Pons (tissue), 1 donor: ENCODE data around the gene NCEH1.
"Not testable (repeated sequence)": the region's sequence is repeated elsewhere in the genome, so short reads cannot be mapped to it uniquely, and the experiment has no call there.

ENCODE experiments used
- DNase-seq: peaks from one replicate; pipeline ENCODE4 v3.0.0-alpha.2; 2016; ENCODE audit warnings: low spot score

Gene NCEH1

GRCh38 chr3:172675441-172676193 is 35.2 kb downstream of the NCEH1 start:
- peak; percentile 54 for DNase-seq

- DNase-seq: peak; percentile 48
Measured at GRCh38 chr3:172673210-172673679, 37.6 kb downstream of the NCEH1 start.

- DNase-seq: no peak
Measured at GRCh38 chr3:172669021-172669420, 41.8 kb downstream of the NCEH1 start.

- peak; percentile 86 for DNase-seq
Measured at GRCh38 chr3:172666873-172667694, 43.8 kb downstream of the NCEH1 start.

- no peak for DNase-seq
Measured at GRCh38 chr3:172666181-172666872, 44.5 kb downstream of the NCEH1 start.

GRCh38 chr3:172665510-172665909 is 45.4 kb downstream of the NCEH1 start:
- not testable (repeated sequence) for DNase-seq

- DNase-seq: not testable (repeated sequence)
Measured at GRCh38 chr3:172660421-172660820, 50.4 kb downstream of the NCEH1 start.

GRCh38 chr3:172659246-172660002 is 51.4 kb downstream of the NCEH1 start:
- DNase-seq: no peak

- no peak for DNase-seq
Measured at GRCh38 chr3:172658344-172659245, 52.3 kb downstream of the NCEH1 start.

- no peak for DNase-seq
Measured at GRCh38 chr3:172656602-172657001, 54.3 kb downstream of the NCEH1 start.

- no peak for DNase-seq
Measured at GRCh38 chr3:172655388-172655787, 55.5 kb downstream of the NCEH1 start.

- DNase-seq: no peak
Measured at GRCh38 chr3:172654470-172654869, 56.4 kb downstream of the NCEH1 start.

GRCh38 chr3:172653004-172653572 is 57.8 kb downstream of the NCEH1 start:
- DNase-seq: no peak

- no peak for DNase-seq
Measured at GRCh38 chr3:172651936-172652625, 58.8 kb downstream of the NCEH1 start.

- DNase-seq: no peak
Measured at GRCh38 chr3:172649987-172650386, 60.9 kb downstream of the NCEH1 start.

GRCh38 chr3:172648747-172649146 is 62.1 kb downstream of the NCEH1 start:
- no peak for DNase-seq

- DNase-seq: no peak
Measured at GRCh38 chr3:172647823-172648222, 63.0 kb downstream of the NCEH1 start.

- no peak for DNase-seq
Measured at GRCh38 chr3:172647080-172647479, 63.8 kb downstream of the NCEH1 start.

- no peak for DNase-seq
Measured at GRCh38 chr3:172646439-172647015, 64.3 kb downstream of the NCEH1 start.
